Measurements from ENCODE around the gene TFAP2A. TPM values are rescaled to one million over a fixed set of nuclear protein-coding genes. Genes with fewer than 3 reads are reported as not detected.

TFAP2A gene
- total RNA-seq, 1 donor from 2014 or later = 45.2 TPM

DNA sequence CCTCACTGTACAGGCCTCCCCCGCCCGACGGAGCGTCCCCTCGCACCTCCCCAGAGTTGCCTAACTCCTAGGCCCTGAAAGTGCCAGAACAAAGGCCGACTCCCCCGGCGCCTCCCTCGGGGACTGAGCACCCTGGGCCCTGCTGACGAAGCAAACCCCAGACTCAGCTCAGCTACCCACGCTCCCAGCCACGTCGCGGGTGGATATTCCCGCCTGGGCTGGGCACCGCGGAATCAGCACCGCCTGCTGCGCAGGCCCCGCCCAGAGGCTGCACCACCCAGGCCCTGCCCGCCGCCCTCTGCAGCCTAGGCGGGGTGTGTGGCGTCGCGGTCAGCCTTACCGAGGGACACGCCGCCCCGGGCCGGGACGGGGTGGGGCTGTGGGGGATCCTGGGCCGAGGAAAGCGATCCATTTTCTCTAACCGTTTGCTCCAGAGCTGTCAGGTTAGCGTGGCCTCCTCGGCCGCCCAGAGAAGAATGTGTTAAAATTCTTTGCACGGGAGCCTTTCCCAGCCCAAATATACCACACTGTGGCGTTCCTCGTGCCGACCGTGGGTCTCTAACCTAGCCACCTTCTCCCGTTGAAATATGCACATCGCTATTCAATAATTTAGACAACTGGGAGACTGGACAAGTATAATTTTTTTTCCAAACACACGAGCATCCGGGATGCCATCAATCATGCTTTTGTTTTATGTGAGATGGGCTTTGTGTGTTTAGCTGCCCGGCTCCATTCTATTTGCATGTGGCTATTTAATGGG, 31.4 kb downstream of the TFAP2A start:
- no peak for DNase-seq (ENCODE audit: low spot score)

DNA sequence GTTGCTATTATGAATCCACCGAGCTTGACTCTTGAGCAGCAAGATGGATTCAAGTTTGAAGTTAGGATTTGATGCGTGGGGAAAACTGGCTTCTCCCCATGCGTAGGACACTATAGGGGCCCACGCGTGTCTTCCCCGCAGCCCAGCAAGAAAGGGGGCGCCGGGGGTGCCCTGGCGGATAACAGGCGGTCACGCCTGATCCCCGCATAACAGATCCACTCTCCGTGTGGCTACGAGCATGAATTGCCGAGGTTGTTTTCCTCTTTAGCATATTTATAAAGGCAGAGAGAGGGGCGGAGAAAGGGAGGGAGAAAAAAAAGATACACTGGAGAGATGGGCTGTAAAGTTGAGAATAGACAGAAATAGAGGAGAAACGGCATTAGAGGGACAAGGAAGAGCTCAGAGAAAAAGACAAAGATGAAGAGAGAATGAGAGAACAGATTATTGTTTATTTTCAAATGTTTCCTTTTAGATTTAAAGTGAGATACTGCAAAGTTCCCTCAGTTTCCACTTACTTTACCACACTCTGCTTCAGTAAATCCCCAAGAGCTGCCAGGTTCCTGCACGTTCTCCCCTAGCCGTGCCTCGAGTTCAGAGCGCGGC, 32.0 kb downstream of the TFAP2A start:
- no peak for DNase-seq (ENCODE audit: low spot score)

DNA sequence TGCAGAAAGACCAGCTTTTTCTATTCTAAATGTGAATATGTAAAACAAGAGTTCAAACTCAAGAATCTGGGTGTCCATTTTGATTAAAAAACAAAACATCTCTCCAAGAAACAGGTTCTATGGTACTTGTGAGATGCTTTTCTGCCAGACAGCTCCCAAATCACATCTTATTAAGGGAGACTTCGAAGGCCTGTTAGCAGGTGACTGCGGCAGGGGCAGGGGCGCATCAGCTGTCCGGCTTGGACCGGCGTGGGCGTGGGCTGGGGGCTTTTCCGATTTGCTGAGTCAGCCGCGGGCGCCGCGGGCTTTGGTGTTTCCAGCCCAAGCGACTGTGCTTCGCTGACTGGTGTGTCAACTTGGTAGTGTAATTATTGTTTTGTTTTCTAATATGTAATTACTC, 32.6 kb downstream of the TFAP2A start:
- no peak for DNase-seq (ENCODE audit: low spot score)

GRCh38 chr6:10381830-10382208, 33.1 kb downstream of the TFAP2A start:
- DNase-seq (ENCODE audit: low spot score) = no peak

- DNase-seq (ENCODE audit: low spot score) = no peak
These were observed 33.6 kb downstream of the TFAP2A start for GRCh38 chr6:10381133-10381829.

GRCh38 chr6:10375391-10375969, 39.4 kb downstream of the TFAP2A start:
- DNase-seq (ENCODE audit: low spot score) = no peak

- no peak for DNase-seq (ENCODE audit: low spot score)
These were observed 41.1 kb downstream of the TFAP2A start for GRCh38 chr6:10373642-10374359.

- DNase-seq (ENCODE audit: low spot score) = no peak
These were observed 45.0 kb downstream of the TFAP2A start for GRCh38 chr6:10369896-10370295.

DNA sequence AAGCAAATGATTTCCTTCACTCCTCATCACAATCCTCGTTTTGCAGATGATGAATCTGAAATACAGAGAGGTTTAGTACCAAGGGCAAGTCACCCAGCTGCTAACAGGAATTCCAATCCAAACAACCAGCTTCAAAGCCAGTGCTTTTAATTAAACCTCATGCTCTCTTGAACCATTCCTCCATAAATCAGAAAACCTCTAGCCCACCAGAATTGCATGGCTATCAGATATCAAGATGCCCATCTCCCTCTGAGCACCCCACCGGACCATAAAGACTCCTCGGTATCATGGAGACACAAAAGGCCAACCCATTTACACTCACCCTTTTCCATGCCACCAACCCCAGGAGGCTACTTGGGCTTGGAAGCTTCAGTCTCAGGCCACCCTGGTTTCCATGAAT, 46.0 kb downstream of the TFAP2A start:
- no peak for DNase-seq (ENCODE audit: low spot score)

- DNase-seq (ENCODE audit: low spot score) = no peak
These were observed 51.0 kb downstream of the TFAP2A start for GRCh38 chr6:10363911-10364310.

GRCh38 chr6:10362300-10362699, 52.6 kb downstream of the TFAP2A start:
- DNase-seq (ENCODE audit: low spot score) = no peak

DNA sequence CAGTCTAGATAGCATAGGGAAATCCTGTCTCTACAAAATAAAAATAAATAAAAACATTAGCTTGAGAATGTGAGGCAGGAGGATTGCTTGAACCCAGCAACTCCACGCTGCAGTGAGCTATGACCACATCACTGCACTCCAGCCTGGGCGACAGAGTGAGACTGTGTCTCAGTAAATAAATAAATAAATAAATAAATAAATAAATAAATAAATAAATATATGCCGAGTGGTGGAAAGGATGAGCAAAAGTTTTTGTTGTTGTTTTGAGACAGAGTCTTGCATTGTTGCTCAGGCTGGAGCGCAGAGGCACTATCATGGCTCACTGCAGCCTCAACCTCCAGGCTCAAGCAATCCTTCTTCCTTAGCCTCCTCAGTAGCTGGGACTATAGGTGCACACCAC, 53.4 kb downstream of the TFAP2A start:
- no peak for DNase-seq (ENCODE audit: low spot score)

DNA sequence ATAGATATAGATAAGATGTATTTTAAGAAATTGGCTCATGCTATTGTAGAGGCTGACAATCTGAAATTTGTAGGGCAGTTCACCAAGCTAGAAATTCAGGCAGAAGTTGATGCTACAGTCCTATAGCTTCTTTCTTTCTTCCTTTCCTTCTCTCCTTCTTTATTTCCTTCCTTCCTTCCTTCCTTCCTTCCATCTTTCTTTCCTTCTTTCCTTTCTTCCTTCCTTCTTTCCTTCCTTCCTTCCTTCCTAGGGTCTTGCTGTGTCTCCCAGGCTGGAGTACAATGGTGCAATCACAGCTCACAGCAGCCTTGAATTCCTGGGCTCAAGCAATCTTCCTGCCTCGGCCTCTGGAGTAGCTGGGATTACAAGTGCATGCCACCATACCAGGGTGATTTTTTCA, 55.3 kb downstream of the TFAP2A start:
- DNase-seq (ENCODE audit: low spot score) = no peak

DNA sequence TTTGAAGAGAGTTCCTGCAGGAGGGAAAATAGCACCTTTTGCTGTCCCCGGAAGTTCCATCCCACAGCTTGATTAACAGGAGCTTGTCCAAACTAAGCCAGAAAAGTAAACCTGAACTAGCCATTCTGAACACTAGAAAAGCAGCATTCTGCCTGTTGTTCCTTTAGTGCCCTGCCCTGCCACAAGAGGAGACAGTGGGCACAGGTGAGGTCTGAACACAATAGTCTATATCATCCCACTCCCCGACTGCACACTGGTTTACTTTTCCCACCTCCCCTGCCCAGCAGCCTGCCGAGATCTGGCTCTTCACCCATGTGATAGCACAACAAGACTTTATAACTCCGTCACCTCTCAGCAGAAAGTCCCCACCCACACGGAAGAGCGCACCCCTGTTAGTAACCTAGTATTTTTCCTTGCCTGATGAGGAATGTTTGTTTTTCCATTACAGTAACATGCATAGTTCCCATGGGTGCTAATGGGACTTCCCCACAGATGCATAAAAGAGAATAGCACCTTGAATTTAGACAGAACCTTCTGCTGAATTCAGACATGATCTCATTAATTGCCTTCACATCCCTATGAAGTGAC, 59.7 kb downstream of the TFAP2A start:
- DNase-seq (ENCODE audit: low spot score) = no peak

DNA sequence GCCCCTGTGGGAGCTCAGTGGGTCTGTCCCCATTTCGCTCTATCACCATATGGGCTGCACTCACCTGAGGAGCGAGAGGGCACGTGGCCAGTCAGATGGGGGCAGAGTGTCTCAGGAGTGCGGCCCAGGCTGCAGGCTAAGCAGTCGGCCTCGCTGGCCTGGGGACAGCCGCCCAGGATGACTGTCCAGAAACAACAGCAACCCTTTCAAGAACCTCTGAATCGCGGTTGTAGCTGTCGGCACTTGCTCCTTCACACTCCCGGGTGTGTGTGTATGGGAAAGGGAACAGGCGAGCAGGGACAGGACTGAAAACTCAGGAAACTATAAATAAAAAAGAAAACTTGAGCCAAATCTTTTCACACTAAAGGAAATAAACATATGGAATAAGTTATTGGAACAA, 63.1 kb downstream of the TFAP2A start:
- DNase-seq (ENCODE audit: low spot score) = no peak

DNA sequence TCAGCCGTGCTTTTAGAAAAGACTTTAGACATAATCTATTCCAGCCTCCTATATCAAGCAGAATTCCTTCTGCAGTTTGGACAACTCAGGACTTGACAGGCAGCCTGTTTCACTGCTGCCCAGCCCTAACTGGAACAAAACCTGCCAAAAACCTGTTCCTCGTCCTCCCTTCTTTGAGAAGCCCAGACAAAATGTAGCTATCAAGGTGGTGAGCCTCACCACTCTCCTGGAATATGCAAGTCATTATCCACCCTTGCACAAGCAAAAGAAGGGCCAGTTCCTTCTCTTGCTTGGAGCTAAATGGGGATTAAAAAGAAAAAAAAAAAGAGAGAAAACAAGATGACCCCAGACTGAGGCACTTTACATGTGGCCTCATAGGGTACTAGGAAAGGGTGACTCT, 64.2 kb downstream of the TFAP2A start:
- no peak for DNase-seq (ENCODE audit: low spot score)

GRCh38 chr6:10347561-10348327, 67.1 kb downstream of the TFAP2A start:
- no peak for DNase-seq (ENCODE audit: low spot score)
